Activated T-helper 17 cell treated with anti-CD3 and anti-CD28 coated beads, Interleukin-2, amount 50 U/mL, for 72 hours (primary cell): Measurements from ENCODE around the gene NRAP. TPM values are rescaled to one million over a fixed set of nuclear protein-coding genes. Genes with fewer than 3 reads are reported as not detected.
"Not testable (repeated sequence)": the region's sequence is repeated elsewhere in the genome, so short reads cannot be mapped to it uniquely, and the experiment has no call there.

ENCODE experiments used
- ATAC-seq: fragments of 150-1000 bp; cut with Tn5 transposase; replicated peaks from 2 replicates; pipeline ENCODE4 v1.10.0; 2021; ENCODE audit warnings: mild to moderate bottlenecking, moderate library complexity
- H3K27ac Mint-ChIP-seq: one replicate; pipeline ENCODE4 v1.8.0; 2022; ENCODE audit warnings: mixed read lengths
- H3K27me3 Mint-ChIP-seq: one replicate; pipeline ENCODE4 v1.8.0; 2022; ENCODE audit warnings: mixed read lengths
- H3K36me3 Mint-ChIP-seq: one replicate; pipeline ENCODE4 v1.8.0; 2022; ENCODE audit warnings: low read depth, mild to moderate bottlenecking, mixed read lengths
- H3K4me1 Mint-ChIP-seq: one replicate; pipeline ENCODE4 v1.8.0; 2022; ENCODE audit warnings: mixed read lengths
- H3K4me3 Mint-ChIP-seq: one replicate; pipeline ENCODE4 v1.8.0; 2022; ENCODE audit warnings: mild to moderate bottlenecking, mixed read lengths
- H3K9me3 Mint-ChIP-seq: one replicate; pipeline ENCODE4 v1.8.0; 2022; ENCODE audit warnings: mixed read lengths
- total RNA-seq, 2 donors: library from RNA; stranded (reverse); gene quantifications; one replicate each; pipeline ENCODE4 v1.2.3, GENCODE V29; 2022

The NRAP gene
- total RNA-seq, 2 donors from 2014 or later, result not detected

GRCh38 chr10:113663142-113663541, 699 bp downstream of the NRAP start:
- no peaks in the 10 kb centered on the region for H3K36me3 Mint-ChIP-seq
- no peaks in the 10 kb centered on the region for H3K9me3 Mint-ChIP-seq
- no peak overlapping the region for H3K27ac Mint-ChIP-seq
- no peak overlapping the region for H3K4me3 Mint-ChIP-seq
- peaks cover 6% of the 10 kb centered on the region for H3K4me1 Mint-ChIP-seq
- peaks cover 10% of the 10 kb centered on the region for H3K27me3 Mint-ChIP-seq
- no peak for ATAC-seq

DNA sequence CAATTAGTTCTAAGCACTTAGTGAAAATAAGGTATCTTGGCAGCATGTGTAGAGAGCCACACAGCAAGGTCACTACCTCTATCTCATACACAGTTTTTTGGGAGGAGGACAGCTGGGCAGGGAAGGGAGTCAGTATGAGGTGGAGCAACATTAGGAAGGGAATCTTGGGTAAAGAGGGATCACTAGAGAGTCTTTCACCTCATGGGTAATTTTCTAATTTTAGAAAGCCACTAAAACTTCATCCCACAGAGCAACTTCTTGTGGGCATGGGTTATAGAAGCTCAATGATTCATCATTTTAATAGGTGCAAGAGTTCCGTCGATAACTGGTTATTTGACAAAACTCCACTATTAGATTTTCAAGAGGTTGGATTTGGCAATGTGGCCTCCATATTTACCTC, 2.5 kb downstream of the NRAP start:
- H3K9me3 Mint-ChIP-seq, result no peaks in the 10 kb centered on the region
- H3K36me3 Mint-ChIP-seq, result no peaks in the 10 kb centered on the region
- H3K4me1 Mint-ChIP-seq, result no peaks in the 10 kb centered on the region
- no peak overlapping the region for H3K4me3 Mint-ChIP-seq
- peaks cover 16% of the 10 kb centered on the region for H3K27me3 Mint-ChIP-seq
- no peak overlapping the region for H3K27ac Mint-ChIP-seq
- no peak for ATAC-seq

- Mint-ChIP-seq H3K9me3 (no peaks in the 10 kb centered on the region), H3K27me3 (peaks cover 12% of the 10 kb centered on the region), H3K27ac (no peak overlapping the region), H3K36me3 (no peaks in the 10 kb centered on the region), H3K4me1 (no peaks in the 10 kb centered on the region), H3K4me3 (no peak overlapping the region)
- ATAC-seq, result no peak
Observed at GRCh38 chr10:113657544-113657943, 6.3 kb downstream of the NRAP start.

GRCh38 chr10:113656896-113657295, 6.9 kb downstream of the NRAP start:
- no peaks in the 10 kb centered on the region for H3K36me3 Mint-ChIP-seq
- no peak overlapping the region for H3K27ac Mint-ChIP-seq
- H3K4me3 Mint-ChIP-seq, result no peak overlapping the region
- peaks cover 13% of the 10 kb centered on the region for H3K27me3 Mint-ChIP-seq
- H3K4me1 Mint-ChIP-seq, result no peaks in the 10 kb centered on the region
- H3K9me3 Mint-ChIP-seq, result no peaks in the 10 kb centered on the region
- ATAC-seq, result no peak

DNA sequence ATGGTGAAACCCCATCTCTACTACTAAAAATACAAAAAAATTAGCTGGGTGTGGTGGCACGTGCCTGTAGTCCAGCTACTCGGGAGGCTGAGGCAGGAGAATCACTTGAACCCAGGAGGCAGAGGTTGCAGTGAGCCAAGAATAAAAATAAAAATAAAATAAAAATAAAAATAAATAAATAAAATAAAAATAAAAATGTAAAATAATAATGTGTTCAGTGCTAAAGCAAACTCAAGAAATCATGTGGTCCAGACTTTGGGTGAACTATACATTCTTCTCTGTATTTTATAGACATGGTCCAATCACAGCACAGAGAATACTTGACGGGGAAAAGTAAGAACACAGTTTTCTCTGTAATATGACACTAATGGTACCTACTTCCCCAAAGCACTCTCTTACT, 11.4 kb downstream of the NRAP start:
- not testable (repeated sequence) for H3K27ac Mint-ChIP-seq, H3K4me1 Mint-ChIP-seq, H3K4me3 Mint-ChIP-seq, H3K36me3 Mint-ChIP-seq, H3K9me3 Mint-ChIP-seq, ATAC-seq
- H3K27me3 Mint-ChIP-seq, result peaks cover 16% of the 10 kb centered on the region

- Mint-ChIP-seq H3K27ac (no peak overlapping the region), H3K36me3 (no peaks in the 10 kb centered on the region), H3K9me3 (no peaks in the 10 kb centered on the region), H3K4me1 (no peaks in the 10 kb centered on the region), H3K27me3 (peaks cover 18% of the 10 kb centered on the region), H3K4me3 (no peak overlapping the region)
- no peak for ATAC-seq
Observed at GRCh38 chr10:113651898-113652297, 11.9 kb downstream of the NRAP start.

DNA sequence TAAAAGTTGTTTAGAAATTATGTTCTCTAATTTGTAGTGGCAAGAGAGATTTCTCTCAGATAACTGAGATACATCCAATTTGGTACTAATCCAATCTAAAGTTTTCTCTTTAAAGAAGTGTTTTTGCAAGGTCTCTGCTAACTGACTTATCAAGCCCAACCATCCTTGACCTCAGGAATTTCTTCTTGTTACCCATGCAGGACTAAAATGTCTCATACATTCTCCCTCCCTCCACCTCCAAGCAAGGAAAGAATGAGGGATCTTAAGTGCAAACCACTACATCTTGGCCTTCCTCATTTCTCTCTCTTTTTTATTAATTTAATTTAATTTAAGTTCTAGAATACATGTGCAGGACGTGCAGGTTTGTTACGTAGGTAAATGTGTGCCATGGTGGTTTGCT, 12.8 kb downstream of the NRAP start:
- no peaks in the 10 kb centered on the region for H3K36me3 Mint-ChIP-seq
- ATAC-seq, result no peak
- no peaks in the 10 kb centered on the region for H3K4me1 Mint-ChIP-seq
- no peaks in the 10 kb centered on the region for H3K9me3 Mint-ChIP-seq
- H3K4me3 Mint-ChIP-seq, result no peak overlapping the region
- H3K27me3 Mint-ChIP-seq, result peaks cover 20% of the 10 kb centered on the region
- H3K27ac Mint-ChIP-seq, result no peak overlapping the region

GRCh38 chr10:113650172-113650571, 13.7 kb downstream of the NRAP start:
- Mint-ChIP-seq H3K9me3 (no peaks in the 10 kb centered on the region), H3K4me1 (no peaks in the 10 kb centered on the region), H3K4me3 (no peak overlapping the region), H3K27ac (no peak overlapping the region), H3K36me3 (no peaks in the 10 kb centered on the region), H3K27me3 (peaks cover 21% of the 10 kb centered on the region)
- no peak for ATAC-seq

GRCh38 chr10:113648478-113648877, 15.4 kb downstream of the NRAP start:
- Mint-ChIP-seq H3K27me3 (peaks cover 24% of the 10 kb centered on the region), H3K4me1 (no peaks in the 10 kb centered on the region), H3K4me3 (no peak overlapping the region), H3K27ac (no peak overlapping the region), H3K36me3 (no peaks in the 10 kb centered on the region), H3K9me3 (no peaks in the 10 kb centered on the region)
- ATAC-seq, result no peak

- no peak for ATAC-seq
- no peaks in the 10 kb centered on the region for H3K36me3 Mint-ChIP-seq
- peaks cover 27% of the 10 kb centered on the region for H3K27me3 Mint-ChIP-seq
- H3K9me3 Mint-ChIP-seq, result no peaks in the 10 kb centered on the region
- H3K4me1 Mint-ChIP-seq, result no peaks in the 10 kb centered on the region
- no peak overlapping the region for H3K27ac Mint-ChIP-seq
- H3K4me3 Mint-ChIP-seq, result no peak overlapping the region
Observed at GRCh38 chr10:113647812-113648211, 16.0 kb downstream of the NRAP start.

GRCh38 chr10:113646336-113647201, 17.3 kb downstream of the NRAP start:
- H3K4me1 Mint-ChIP-seq, result no peaks in the 10 kb centered on the region
- H3K27me3 Mint-ChIP-seq, result peaks cover 29% of the 10 kb centered on the region
- H3K9me3 Mint-ChIP-seq, result no peaks in the 10 kb centered on the region
- no peak overlapping the region for H3K27ac Mint-ChIP-seq
- no peaks in the 10 kb centered on the region for H3K36me3 Mint-ChIP-seq
- no peak overlapping the region for H3K4me3 Mint-ChIP-seq
- ATAC-seq, result no peak

DNA sequence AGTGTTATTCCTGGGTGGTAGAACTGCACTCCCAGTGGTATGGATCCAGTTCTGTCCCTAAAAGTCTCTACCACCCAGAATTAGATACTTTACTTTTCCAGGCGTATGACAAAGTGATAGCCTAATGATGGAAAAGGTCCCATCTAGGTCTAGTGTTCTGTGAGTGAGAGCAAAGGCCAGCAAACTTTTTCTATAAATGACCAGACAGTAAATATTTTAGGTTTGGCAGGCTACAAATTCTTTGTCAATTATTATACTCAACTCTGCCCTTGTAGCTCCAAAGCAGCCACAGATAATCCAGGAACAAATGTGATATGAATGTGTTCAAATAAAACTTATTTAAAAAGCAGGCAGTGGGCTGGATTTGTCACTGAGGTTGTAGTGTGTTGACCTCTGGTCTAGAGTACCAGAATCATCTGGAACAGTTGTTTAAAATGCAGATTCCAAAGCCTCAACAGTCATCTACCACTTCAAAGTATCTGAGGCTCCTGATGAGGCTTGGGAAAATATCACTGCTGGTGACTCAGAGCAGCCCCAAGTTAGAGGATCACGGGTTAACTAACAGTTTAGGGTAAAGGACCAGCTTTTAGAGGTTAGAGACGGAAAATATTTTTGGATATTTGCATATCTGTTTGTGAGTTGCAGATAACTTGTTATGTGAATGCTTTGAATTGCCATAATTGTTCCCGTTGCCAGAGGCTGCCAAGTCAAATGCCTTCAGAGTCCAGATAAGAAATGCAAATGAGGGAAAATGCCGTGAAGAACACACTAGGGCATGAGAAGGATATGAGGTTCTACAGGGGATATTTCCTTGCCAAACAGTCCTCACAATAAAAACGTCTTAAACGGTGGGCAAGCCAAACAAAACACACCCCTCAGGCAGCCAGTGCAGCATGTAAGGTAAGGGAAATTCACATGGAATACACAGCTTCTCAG, 19.4 kb downstream of the NRAP start:
- Mint-ChIP-seq H3K4me3 (no peak overlapping the region), H3K9me3 (no peaks in the 10 kb centered on the region), H3K4me1 (no peaks in the 10 kb centered on the region), H3K36me3 (no peaks in the 10 kb centered on the region), H3K27ac (no peak overlapping the region), H3K27me3 (peaks cover 38% of the 10 kb centered on the region)
- ATAC-seq, result peak; percentile 84

DNA sequence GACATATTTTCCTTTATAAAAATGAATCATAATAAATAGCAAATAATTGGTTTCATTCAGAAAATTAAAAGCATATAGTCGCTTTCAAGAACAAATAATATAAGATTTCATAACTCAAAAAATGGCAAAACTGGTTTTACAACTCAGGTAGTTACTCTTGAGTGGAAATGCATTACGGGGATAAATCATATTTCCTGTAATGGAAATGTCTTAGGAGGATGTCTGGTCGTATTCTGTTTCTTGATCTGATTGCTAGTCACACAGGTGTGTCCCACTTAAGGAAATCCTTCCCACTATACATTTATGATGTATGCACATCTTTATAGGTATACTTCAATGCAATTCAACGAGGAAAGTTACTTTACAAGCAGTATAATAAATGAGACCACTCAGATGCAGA, 20.7 kb downstream of the NRAP start:
- no peak for ATAC-seq
- no peaks in the 10 kb centered on the region for H3K36me3 Mint-ChIP-seq
- H3K4me1 Mint-ChIP-seq, result no peaks in the 10 kb centered on the region
- no peak overlapping the region for H3K4me3 Mint-ChIP-seq
- no peaks in the 10 kb centered on the region for H3K9me3 Mint-ChIP-seq
- peaks cover 37% of the 10 kb centered on the region for H3K27me3 Mint-ChIP-seq
- no peak overlapping the region for H3K27ac Mint-ChIP-seq

DNA sequence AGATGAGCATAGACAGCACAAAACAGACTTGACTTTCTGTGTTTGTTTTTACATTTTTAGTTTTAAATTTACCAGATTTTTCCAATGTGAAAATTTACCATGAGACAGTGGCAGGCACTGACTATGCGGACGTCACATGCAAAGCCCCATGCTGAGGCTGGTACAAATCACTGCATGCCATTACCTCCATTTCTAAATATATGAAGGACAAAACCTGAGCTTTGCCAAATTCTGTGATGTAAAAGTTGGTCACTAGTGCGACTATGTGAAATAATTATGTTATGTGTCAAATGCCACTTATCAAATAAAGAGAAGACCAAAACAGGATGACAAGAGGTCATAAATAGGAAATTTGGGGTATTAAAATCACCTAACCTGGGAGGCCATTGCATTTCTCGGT, 22.1 kb downstream of the NRAP start:
- Mint-ChIP-seq H3K9me3 (no peaks in the 10 kb centered on the region), H3K36me3 (no peaks in the 10 kb centered on the region), H3K27ac (no peak overlapping the region), H3K4me1 (no peaks in the 10 kb centered on the region), H3K4me3 (no peak overlapping the region), H3K27me3 (peaks cover 37% of the 10 kb centered on the region)
- ATAC-seq, result no peak

DNA sequence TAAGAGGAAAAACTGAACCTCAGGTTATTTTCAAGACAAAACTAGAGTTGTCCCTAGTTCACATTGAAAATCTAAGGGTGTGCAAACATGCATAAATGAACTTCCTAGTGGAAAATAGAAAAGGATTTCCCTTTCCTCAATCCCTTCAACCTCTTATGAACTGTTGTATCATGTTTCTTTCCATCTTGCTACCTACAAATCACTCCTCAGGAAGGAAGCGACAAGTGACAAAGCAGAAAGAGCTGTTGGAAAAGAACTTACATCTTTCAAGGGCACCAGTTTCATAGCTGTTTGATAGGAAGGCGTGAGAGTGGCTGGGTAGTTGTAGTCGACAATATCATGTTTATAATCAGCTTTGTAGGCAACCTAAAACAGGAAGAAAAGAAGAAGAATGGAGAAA, 23.9 kb downstream of the NRAP start:
- Mint-ChIP-seq H3K36me3 (no peaks in the 10 kb centered on the region), H3K4me1 (no peaks in the 10 kb centered on the region), H3K27me3 (peaks cover 40% of the 10 kb centered on the region), H3K9me3 (no peaks in the 10 kb centered on the region), H3K27ac (no peak overlapping the region), H3K4me3 (no peak overlapping the region)
- no peak for ATAC-seq
